AG09309 (cell line): ENCODE data around the gene MISP.

Source experiments
- DNase-seq: peaks from one replicate; pipeline ENCODE4 v3.0.0-alpha.2; 2010; ENCODE audit warnings: low read depth
- H3K4me3 ChIP-seq: 2 replicates; pipeline ENCODE4 v1.5.1; 2011; ENCODE audit warnings: mild to moderate bottlenecking, low read depth, low read length, moderate library complexity; ENCODE audit not compliant: control insufficient read depth
- TF ChIP-seq, protein P1 (sequence below): IDR thresholded peaks from 2 replicates; pipeline ENCODE4 v1.5.1; 2011; ENCODE audit warnings: mild to moderate bottlenecking, low read depth, low read length, inconsistent platforms; ENCODE audit not compliant: insufficient read depth, control insufficient read depth; ENCODE audit errors: missing control alignments

The MISP gene

GRCh38 chr19:804419-805165 is 53.7 kb downstream of the MISP start:
- no peak overlapping the region for H3K4me3 ChIP-seq
- TF ChIP-seq, protein P1, sequence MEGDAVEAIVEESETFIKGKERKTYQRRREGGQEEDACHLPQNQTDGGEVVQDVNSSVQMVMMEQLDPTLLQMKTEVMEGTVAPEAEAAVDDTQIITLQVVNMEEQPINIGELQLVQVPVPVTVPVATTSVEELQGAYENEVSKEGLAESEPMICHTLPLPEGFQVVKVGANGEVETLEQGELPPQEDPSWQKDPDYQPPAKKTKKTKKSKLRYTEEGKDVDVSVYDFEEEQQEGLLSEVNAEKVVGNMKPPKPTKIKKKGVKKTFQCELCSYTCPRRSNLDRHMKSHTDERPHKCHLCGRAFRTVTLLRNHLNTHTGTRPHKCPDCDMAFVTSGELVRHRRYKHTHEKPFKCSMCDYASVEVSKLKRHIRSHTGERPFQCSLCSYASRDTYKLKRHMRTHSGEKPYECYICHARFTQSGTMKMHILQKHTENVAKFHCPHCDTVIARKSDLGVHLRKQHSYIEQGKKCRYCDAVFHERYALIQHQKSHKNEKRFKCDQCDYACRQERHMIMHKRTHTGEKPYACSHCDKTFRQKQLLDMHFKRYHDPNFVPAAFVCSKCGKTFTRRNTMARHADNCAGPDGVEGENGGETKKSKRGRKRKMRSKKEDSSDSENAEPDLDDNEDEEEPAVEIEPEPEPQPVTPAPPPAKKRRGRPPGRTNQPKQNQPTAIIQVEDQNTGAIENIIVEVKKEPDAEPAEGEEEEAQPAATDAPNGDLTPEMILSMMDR, result no peak
- no peak for DNase-seq

- TF ChIP-seq, protein P1, result no peak
- no peak for DNase-seq
- H3K4me3 ChIP-seq, result no peak overlapping the region
Observed at GRCh38 chr19:805166-805551, 54.2 kb downstream of the MISP start.

DNA sequence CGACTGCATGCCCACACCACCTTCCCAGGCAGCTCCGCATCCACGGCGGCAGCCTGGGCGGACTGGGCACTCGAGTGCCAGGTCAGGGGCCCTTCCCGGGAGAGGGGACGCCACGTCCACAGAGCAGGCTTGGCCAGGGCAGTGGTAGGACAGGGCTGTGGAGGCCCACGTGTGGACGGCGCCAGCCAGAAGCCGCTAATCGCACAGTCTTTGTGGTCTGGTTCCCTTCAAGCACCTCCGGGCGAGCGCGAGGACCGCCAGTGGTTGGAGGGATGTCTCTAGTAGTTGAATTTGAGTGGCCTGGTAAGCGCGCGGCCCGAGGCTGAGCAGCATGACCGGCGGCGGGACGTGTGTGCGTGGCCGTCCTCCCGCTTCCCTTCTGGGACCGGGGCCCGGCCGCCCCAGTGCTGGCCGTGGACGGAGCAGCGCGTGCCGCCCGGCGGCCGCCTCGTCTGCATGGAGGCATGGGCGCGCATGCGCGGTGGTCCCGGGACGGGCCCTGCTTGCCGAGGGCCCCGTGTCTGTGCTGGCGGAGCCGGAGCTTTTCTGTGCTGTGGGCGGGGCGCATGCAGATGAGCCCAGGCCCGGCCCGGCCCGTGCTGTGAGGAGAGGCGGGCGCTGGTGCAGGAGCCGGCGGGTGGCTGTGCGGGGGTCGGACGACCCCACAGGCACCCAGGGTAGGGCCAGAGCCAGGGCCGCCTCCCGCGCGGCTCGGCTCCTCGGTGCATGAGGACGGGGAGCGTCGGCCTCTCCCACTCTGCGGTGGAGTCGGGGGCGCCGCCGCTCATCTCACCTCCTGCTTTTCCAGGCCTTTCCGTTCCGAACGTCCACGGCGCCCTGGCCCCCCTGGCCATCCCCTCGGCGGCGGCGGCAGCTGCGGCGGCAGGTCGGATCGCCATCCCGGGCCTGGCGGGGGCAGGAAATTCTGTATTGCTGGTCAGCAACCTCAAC is 55.0 kb downstream of the MISP start:
- no peak for DNase-seq
- no peak overlapping the region for H3K4me3 ChIP-seq
- TF ChIP-seq, protein P1, result no peak

GRCh38 chr19:806815-807421 is 56.0 kb downstream of the MISP start:
- DNase-seq, result no peak
- no peak overlapping the region for H3K4me3 ChIP-seq
- TF ChIP-seq, protein P1, result no peak

GRCh38 chr19:807627-808422 is 56.9 kb downstream of the MISP start:
- DNase-seq, result no peak
- no peak overlapping the region for H3K4me3 ChIP-seq
- TF ChIP-seq, protein P1, result no peak

GRCh38 chr19:808423-808775 is 57.5 kb downstream of the MISP start:
- TF ChIP-seq, protein P1, result no peak
- DNase-seq, result no peak
- no peak overlapping the region for H3K4me3 ChIP-seq
